ENCODE results near the gene TMPRSS11B.
"Not testable (repeated sequence)": the region's sequence is repeated elsewhere in the genome, so short reads cannot be mapped to it uniquely, and the experiment has no call there.

Gene TMPRSS11B, protein sequence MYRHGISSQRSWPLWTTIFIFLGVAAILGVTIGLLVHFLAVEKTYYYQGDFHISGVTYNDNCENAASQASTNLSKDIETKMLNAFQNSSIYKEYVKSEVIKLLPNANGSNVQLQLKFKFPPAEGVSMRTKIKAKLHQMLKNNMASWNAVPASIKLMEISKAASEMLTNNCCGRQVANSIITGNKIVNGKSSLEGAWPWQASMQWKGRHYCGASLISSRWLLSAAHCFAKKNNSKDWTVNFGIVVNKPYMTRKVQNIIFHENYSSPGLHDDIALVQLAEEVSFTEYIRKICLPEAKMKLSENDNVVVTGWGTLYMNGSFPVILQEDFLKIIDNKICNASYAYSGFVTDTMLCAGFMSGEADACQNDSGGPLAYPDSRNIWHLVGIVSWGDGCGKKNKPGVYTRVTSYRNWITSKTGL

DNA sequence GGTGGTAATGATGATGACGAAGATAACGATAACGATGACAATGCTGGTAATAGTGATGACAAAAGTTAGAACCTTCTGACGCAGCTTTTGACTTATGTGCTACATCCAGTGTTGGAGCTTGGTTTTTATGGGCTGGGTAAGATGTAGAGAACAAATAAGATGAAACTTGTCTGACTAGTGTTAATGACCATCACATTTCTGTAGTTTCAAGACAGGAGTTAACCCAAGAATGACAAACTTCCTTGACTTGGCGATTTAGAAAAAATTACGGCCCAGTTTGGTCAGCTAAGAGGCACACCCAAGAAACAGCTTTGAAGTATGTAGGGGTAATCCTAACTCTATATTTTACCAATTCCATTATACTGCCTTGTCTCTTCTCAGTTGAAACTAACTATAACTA is at the start of gene TMPRSS11B:
TMPRSS11B (minus strand) TSS at position 101 of the 400 bp plus-strand sequence. CDS start 136 bp downstream, outside the sequence.
- DNase-seq: no peak

DNA sequence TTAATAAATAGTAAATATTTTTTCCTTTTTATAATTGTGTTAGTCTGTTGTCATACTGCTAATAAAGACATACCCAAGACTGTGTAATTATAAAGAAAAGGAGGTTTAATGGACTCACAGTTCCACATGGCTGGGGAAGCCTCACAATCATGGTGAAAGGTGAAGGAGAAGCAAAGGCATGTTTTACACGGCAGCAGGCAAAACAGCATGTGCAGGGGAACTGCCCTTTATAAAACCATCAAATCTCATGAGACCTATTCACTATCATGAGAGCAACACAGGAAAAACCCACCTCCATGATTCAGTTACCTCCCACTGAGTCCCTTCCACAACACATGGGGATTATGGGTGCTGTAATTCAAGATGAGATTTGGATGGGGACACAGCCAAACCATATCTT is 45.8 kb upstream of the TMPRSS11B start:
- DNase-seq: no peak

DNA sequence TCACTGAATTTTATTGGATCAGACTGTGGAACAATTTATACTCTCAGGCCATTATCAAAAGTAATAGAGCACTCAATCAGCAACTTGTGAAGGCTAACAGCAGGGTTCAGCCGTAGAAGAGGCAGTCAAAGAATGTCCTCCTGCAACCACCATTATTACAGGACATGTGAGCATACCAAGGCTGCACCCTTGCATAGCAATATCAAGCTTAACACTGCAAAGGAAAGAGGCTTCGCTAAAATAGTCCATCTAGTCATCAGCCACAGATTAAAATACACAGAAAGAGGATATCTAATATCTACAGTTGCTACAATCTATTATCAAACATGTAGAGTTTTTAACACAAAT is 42.9 kb upstream of the TMPRSS11B start:
- DNase-seq: no peak

GRCh38 chr4:68287704-68288392 is 42.4 kb upstream of the TMPRSS11B start:
- no peak for DNase-seq

GRCh38 chr4:68283714-68284113 is 38.2 kb upstream of the TMPRSS11B start:
- no peak for DNase-seq

GRCh38 chr4:68283095-68283494 is 37.6 kb upstream of the TMPRSS11B start:
- no peak for DNase-seq

GRCh38 chr4:68281796-68282740 is 36.6 kb upstream of the TMPRSS11B start:
- DNase-seq: not testable (repeated sequence)

DNA sequence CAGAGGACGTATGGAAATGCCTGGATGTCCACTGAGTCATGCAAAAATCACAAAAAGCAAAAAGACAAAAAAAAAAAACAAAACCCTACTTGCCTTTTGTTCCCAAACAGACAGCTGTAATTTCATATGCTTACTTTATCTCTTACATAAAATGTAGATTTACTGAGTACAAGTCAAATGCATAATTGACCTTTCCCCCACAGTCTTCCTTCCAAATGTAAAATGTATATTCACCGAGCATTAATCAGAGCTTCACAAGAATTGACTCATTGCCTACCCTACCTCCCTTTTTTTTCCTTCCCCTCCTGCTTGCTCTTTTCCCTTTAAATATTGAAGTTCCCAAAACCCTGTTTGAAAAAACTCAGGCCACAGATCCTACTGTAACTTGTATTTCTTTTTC is 32.5 kb upstream of the TMPRSS11B start:
- DNase-seq: no peak

DNA sequence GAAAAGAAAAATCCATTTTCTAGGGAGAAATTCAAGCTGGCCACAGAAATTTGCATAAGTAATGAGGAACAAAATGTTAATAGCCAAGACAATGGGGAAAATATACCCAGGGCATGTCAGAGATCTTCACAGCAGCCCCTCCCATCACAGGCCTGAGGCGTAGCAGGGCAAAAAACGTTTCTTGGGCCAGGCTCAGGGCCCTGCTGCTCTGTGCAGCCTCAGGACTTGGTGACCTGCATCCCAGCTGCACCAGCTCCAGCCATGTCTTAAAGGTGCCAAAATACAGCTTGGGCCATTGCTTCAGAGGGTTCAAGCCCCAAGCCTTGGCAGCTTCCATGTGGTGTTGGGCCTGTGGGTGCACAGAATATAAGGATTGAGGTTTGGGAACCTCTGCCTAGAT is 32.1 kb upstream of the TMPRSS11B start:
- DNase-seq: no peak

GRCh38 chr4:68272860-68273259 is 27.4 kb upstream of the TMPRSS11B start:
- no peak for DNase-seq

- DNase-seq: no peak
These were observed 26.9 kb upstream of the TMPRSS11B start for GRCh38 chr4:68272380-68272779.

DNA sequence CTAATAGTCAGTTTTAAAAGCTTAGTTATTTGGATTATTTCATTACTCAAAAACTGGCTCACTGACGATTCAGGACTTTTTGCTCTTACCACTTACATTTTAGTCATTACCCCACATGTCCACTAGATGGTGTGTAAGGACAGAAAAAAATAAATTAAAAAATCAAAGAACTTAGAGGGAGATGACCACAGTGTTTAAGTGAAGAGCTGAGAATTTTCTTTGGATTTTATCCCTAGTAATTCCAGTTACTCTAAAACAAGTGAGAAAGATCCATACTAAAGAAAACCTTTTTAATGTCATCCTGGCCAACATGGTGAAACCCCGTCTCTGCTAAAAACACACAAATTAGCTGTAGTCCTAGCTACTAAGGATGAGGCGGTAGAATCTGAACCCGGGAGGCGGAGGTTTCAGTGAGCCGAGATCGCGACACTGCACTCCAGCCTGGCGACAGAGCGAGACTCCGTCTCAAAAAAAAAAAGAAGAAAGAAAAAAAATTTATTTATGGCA is 26.4 kb upstream of the TMPRSS11B start:
- DNase-seq: peak in 3 of 14 donors; percentile 0 to 14 (median 7)

GRCh38 chr4:68267433-68267944 is 22.0 kb upstream of the TMPRSS11B start:
- no peak for DNase-seq

DNA sequence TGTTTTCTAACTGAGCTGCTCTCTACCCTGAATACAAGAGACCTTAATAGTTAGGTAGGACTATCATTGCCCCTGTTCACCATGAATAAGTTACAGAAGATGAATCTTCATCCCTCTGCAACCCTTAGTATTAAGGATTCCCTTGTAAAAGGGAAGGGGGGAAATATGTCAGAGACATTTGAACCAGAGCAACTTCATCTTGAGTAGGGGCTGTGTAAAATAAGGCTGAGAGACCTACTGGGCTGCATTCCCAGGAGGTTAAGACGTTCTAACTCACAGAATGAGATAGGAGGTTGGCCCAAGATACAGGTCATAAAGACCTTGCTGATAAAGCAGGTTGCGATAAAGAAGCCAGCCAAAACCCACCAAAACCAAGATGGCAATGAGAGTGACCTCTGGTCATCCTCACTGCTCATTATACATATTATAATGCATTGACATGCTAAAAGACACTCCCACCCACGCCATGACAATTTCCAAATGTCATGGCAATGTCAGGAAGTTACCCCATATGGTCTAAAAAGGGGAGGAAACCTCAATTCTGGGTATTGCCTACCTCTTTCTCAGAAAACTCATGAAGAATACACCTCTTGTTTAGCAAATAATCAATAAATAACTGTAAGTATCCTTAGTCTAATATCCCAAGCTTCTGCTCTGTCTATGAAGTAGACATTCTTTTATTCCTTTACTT is 19.5 kb upstream of the TMPRSS11B start:
- DNase-seq: no peak

- DNase-seq: no peak
These were observed 13.7 kb upstream of the TMPRSS11B start for GRCh38 chr4:68259191-68259590.

- DNase-seq: no peak
These were observed 12.2 kb upstream of the TMPRSS11B start for GRCh38 chr4:68257719-68258118.

GRCh38 chr4:68256284-68256683 is 10.8 kb upstream of the TMPRSS11B start:
- DNase-seq: no peak

DNA sequence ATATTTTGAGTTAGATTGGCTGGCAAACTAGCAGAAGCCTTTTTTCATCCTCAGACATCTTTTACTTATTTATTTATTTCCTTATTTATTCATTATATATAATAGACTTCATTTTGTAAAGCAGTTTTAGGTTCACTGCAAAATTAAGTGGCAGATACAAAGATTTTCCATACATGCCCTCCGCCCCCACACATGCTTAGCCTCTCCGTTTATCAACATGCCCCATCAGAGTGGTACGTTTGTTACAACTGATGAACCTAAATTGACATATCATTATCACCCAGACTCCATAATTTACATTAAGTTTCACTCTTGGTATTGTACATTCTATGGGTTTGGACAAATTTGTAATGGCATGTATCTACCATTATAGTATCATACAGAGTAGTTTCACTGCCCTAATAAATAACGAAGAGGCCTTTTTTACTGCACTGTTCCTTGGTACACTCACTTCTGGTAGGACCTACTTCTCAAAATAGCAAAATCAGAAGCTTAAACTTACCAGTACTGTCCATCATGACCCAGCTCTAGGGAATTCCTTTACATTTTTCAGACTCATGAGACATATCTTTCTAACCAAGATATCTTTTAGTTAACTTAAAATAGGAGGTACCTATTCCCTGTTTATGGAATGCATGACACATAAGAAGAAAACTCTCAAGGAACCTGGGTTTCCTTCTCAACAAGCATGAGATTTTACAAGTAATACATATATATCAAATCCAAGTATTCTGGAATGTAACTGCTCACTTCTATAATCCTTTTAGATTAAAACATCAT is 4.8 kb upstream of the TMPRSS11B start:
- no peak for DNase-seq

DNA sequence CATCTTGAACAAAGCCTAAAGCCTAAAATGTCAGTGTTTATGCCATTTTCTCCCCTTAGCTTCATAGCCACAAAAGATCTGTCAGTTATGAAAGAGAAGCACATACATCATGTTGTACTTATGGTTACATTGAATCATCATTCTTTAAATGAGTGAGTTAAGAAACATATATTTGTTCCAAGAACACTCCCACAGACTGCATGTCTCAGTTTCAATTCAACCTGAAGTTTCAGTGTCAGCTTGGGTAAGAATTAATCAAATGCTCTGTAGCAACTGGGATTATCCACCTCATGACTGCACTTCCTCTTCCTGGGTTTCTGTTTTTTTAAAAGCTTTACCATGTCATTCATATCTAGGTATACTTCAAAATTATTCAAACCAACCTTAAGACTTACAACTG is 3.9 kb upstream of the TMPRSS11B start:
- no peak for DNase-seq

GRCh38 chr4:68240620-68241019 is 4.9 kb downstream of the TMPRSS11B start:
- no peak for DNase-seq

GRCh38 chr4:68228568-68228967 is 16.9 kb downstream of the TMPRSS11B start:
- DNase-seq: no peak

Data from C1 segment of cervical spinal cord (tissue), 14 donors.